Measurements from ENCODE around the gene SFXN3. TPM values are rescaled to one million over a fixed set of nuclear protein-coding genes. Genes with fewer than 3 reads are reported as not detected.

SFXN3 gene
- total RNA-seq, 1 experiment from 2014 or later: 35.2 TPM

DNA sequence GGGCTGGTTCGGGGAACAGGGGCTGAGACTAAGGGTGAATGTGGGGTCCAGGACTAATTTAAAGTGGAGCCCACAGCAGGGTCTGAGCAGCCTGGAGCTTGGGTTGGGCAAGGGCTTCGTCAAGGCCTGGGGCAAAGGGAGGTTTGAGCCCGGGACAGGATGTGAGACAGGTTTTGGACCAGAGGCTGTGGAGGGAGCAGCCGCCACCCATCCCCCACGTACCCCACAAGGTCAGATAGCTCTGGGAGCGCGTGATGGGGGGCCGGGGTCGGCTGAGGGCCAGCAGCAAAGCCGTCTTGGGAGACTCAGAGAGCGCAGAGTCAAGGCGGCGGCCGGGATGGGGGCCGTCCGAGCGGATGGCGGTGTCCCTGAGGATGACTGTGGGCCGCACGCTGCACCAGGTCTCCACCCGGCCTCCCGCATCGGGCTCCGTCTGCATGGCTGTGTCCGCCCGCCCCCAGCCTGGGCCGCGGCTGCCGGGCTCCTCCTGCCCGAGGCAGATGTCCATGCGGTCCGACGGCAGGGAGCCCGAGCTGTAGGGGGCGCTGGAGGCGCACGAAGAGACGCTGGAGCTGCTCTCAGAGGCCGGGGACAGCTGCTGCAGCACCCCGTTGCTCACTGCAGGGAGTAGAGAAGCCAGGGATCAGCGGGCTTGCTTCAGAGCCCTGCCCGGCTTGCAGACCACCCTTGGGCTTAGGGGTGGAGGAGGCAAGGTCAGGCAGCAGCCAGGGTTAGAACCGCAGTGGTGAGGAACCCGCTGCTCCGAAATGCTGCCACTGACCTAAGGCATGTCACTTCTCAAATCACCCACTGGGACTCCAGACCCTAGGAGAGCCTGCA, 12.2 kb upstream of the SFXN3 start:
- H3K4me2 ChIP-seq: no peak overlapping the region; the same call in 1 of the 2 replicates
- TF ChIP-seq, protein P1, sequence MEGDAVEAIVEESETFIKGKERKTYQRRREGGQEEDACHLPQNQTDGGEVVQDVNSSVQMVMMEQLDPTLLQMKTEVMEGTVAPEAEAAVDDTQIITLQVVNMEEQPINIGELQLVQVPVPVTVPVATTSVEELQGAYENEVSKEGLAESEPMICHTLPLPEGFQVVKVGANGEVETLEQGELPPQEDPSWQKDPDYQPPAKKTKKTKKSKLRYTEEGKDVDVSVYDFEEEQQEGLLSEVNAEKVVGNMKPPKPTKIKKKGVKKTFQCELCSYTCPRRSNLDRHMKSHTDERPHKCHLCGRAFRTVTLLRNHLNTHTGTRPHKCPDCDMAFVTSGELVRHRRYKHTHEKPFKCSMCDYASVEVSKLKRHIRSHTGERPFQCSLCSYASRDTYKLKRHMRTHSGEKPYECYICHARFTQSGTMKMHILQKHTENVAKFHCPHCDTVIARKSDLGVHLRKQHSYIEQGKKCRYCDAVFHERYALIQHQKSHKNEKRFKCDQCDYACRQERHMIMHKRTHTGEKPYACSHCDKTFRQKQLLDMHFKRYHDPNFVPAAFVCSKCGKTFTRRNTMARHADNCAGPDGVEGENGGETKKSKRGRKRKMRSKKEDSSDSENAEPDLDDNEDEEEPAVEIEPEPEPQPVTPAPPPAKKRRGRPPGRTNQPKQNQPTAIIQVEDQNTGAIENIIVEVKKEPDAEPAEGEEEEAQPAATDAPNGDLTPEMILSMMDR (conservative IDR thresholded peaks at IDR 0.05): peak; percentile 72
- TF ChIP-seq EZH2 (IDR thresholded peaks at IDR 0.05; ENCODE audit: low read depth): no peak
- H3F3A ChIP-seq (ENCODE audit: insufficient read depth, low read depth): no peaks in the 10 kb centered on the region
- H3K4me1 ChIP-seq (replicated peaks; ENCODE audit: insufficient read depth): no peaks in the 10 kb centered on the region
- no peaks in the 10 kb centered on the region for H3K9me2 ChIP-seq (ENCODE audit: insufficient read depth)
- H3K27me3 ChIP-seq (ENCODE audit: insufficient read depth, low read depth): no peaks in the 10 kb centered on the region
- no TSS peak for BruUV-seq (replicated peaks)
- CTCF ChIA-PET: interaction anchor here (0.7 to 1.7 kb wide), 4 partner anchors 8 to 493 kb away, joined by 3 to 7 read pairs (median 4); no protein-coding TSS in a partner anchor
- H3K27ac ChIP-seq: no peak overlapping the region
- H3K79me2 ChIP-seq (ENCODE audit: low read depth): no peaks in the 10 kb centered on the region
- H4K20me1 ChIP-seq (ENCODE audit: insufficient read depth): no peaks in the 10 kb centered on the region
- no peak overlapping the region for H2AFZ ChIP-seq
- no peaks in the 10 kb centered on the region for H3K36me3 ChIP-seq (ENCODE audit: low read depth)
- no peak overlapping the region for H3K4me3 ChIP-seq
- H3K9me3 ChIP-seq (ENCODE audit: insufficient read depth, low read depth): no peaks in the 10 kb centered on the region
- DNase-seq: peak; percentile 58 to 81
- POLR2A ChIA-PET (ENCODE audit: unreplicated experiment): interaction anchor here (0.5 kb wide), 1 partner anchor 333 kb away, joined by 3 read pairs; no protein-coding TSS in a partner anchor
- intact Hi-C loops (cut with micrococcal nuclease; ENCODE audit: unreplicated experiment): loop anchor here (1.0 to 10.0 kb wide), 2 partner anchors 48 to 584 kb away; no protein-coding TSS in a partner anchor

DNA sequence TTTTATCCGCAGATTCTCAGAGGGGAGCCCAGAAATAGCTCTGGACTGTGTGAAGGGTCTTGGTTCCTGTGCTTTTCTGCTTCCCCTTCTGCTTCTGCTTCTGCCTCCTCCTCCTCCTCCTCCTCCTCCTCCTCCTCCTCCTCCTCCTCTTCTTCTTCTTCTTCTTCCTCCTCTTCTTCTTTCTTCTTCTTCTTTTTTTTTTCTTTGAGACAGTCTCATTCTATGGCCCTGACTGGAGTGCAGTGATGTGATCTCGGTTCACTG, 11.7 kb upstream of the SFXN3 start:
- H3K4me2 ChIP-seq: no peak overlapping the region
- intact Hi-C loops (cut with micrococcal nuclease; ENCODE audit: unreplicated experiment): loop anchor here (1.0 to 10.0 kb wide), 2 partner anchors 48 to 585 kb away; no protein-coding TSS in a partner anchor
- no peak for TF ChIP-seq EZH2 (IDR thresholded peaks at IDR 0.05; ENCODE audit: low read depth)
- TF ChIP-seq, protein P1 (conservative IDR thresholded peaks at IDR 0.05): no peak
- H2AFZ ChIP-seq: no peak overlapping the region
- H3K79me2 ChIP-seq (ENCODE audit: low read depth): no peaks in the 10 kb centered on the region
- H3K27ac ChIP-seq: no peak overlapping the region
- H3K4me3 ChIP-seq: no peak overlapping the region
- CTCF ChIA-PET: interaction anchor here (0.7 to 1.7 kb wide), 2 partner anchors 31 to 492 kb away, joined by 3 to 4 read pairs; no protein-coding TSS in a partner anchor
- no peaks in the 10 kb centered on the region for H3F3A ChIP-seq (ENCODE audit: insufficient read depth, low read depth)
- POLR2A ChIA-PET (ENCODE audit: unreplicated experiment): interaction anchor here (0.5 kb wide), 1 partner anchor 333 kb away, joined by 3 read pairs; no protein-coding TSS in a partner anchor
- H3K27me3 ChIP-seq (ENCODE audit: insufficient read depth, low read depth): no peaks in the 10 kb centered on the region
- BruUV-seq (replicated peaks): no TSS peak
- no peaks in the 10 kb centered on the region for H3K4me1 ChIP-seq (replicated peaks; ENCODE audit: insufficient read depth)
- H3K36me3 ChIP-seq (ENCODE audit: low read depth): no peaks in the 10 kb centered on the region
- no peak for DNase-seq
- H4K20me1 ChIP-seq (ENCODE audit: insufficient read depth): no peaks in the 10 kb centered on the region
- H3K9me2 ChIP-seq (ENCODE audit: insufficient read depth): no peaks in the 10 kb centered on the region
- no peaks in the 10 kb centered on the region for H3K9me3 ChIP-seq (ENCODE audit: insufficient read depth, low read depth)

DNA sequence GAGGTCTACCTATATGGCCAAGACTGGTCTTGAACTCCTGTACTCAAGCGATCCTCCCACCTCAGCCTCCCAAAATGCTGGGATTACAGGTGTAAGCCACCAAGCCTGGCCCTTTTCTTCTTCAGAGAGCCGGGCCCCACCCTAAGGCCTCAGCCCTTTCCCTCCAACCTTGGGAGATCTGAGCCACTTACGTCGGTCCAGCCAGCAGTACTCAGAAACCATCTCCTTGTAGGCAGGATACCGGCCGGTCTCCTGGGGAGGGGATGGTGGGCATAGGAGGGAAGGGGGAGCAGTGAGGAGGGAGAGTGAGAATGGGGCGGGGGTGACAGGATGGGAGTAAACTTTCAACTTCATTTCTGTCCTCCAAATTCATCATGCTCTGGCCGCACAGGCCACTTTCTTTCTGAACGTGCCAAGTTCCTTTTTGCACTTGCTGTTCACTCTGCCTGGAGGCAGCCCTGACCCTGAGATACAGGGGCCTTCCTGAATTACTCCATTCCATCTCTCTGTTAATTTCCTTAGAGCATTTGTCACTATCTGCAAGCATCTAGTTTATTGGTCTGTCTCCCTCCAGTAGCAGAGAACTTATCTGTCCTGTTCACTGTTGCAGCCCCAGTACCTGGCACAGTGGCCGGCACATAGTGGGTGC, 10.5 kb upstream of the SFXN3 start:
- no peaks in the 10 kb centered on the region for H4K20me1 ChIP-seq (ENCODE audit: insufficient read depth)
- H3K4me2 ChIP-seq: no peak overlapping the region
- H3K9me3 ChIP-seq (ENCODE audit: insufficient read depth, low read depth): no peaks in the 10 kb centered on the region
- no peak for TF ChIP-seq EZH2 (IDR thresholded peaks at IDR 0.05; ENCODE audit: low read depth)
- TF ChIP-seq, protein P1 (conservative IDR thresholded peaks at IDR 0.05): no peak
- H3K4me1 ChIP-seq (replicated peaks; ENCODE audit: insufficient read depth): no peaks in the 10 kb centered on the region
- no peaks in the 10 kb centered on the region for H3F3A ChIP-seq (ENCODE audit: insufficient read depth, low read depth)
- no peaks in the 10 kb centered on the region for H3K79me2 ChIP-seq (ENCODE audit: low read depth)
- intact Hi-C loops (cut with micrococcal nuclease; ENCODE audit: unreplicated experiment): no loop called here
- DNase-seq: no peak
- no peaks in the 10 kb centered on the region for H3K27me3 ChIP-seq (ENCODE audit: insufficient read depth, low read depth)
- no peaks in the 10 kb centered on the region for H3K9me2 ChIP-seq (ENCODE audit: insufficient read depth)
- no peak overlapping the region for H3K27ac ChIP-seq
- POLR2A ChIA-PET (ENCODE audit: unreplicated experiment): no interaction called here
- H2AFZ ChIP-seq: no peak overlapping the region
- no TSS peak for BruUV-seq (replicated peaks)
- no peak overlapping the region for H3K4me3 ChIP-seq
- no peaks in the 10 kb centered on the region for H3K36me3 ChIP-seq (ENCODE audit: low read depth)
- CTCF ChIA-PET: no interaction called here

All from PC-9 (cell line).